DND-41 (cell line): ENCODE data around the gene DHCR7.

ENCODE experiments used
- ATAC-seq: fragments of 200-7000 bp; cut with Tn5 transposase; 3 replicates; pipeline ENCODE4 v1.9.1; 2021; ENCODE audit warnings: low read depth; ENCODE audit not compliant: insufficient read depth
- DNase-seq: peaks from one replicate; pipeline ENCODE4 v3.0.0-alpha.2; 2020
- H2AFZ ChIP-seq: 2 replicates; pipeline ENCODE4 v1.6.0; 2012; ENCODE audit warnings: low read depth, low read length
- H3K27ac ChIP-seq: 2 replicates; pipeline ENCODE4 v1.5.1; 2012; ENCODE audit warnings: low read length, inconsistent platforms
- H3K27me3 ChIP-seq: fragments of 200-600 bp; sonication (generic); 2 replicates; pipeline ENCODE4 v1.6.0; 2012; ENCODE audit warnings: low read length, mild to moderate bottlenecking, inconsistent platforms; ENCODE audit not compliant: insufficient read depth, poor library complexity
- H3K36me3 ChIP-seq: 2 replicates; pipeline ENCODE4 v1.5.1; 2012; ENCODE audit warnings: low read length, inconsistent platforms; ENCODE audit not compliant: insufficient read depth
- H3K4me1 ChIP-seq: 2 replicates; pipeline ENCODE4 v1.5.1; 2012; ENCODE audit warnings: mild to moderate bottlenecking, low read length; ENCODE audit not compliant: insufficient read depth
- H3K4me2 ChIP-seq: 2 replicates; pipeline ENCODE4 v1.6.0; 2012; ENCODE audit warnings: mild to moderate bottlenecking, moderate library complexity, low read length, inconsistent platforms; ENCODE audit not compliant: insufficient read depth
- H3K4me3 ChIP-seq, 2 experiments: fragments of 200-600 bp in 1 of 2; shearing (Covaris generic) in 1 of 2; 2 replicates each; pipeline ENCODE4 v1.5.1; 2012 to 2016; ENCODE audit warnings: inconsistent platforms in 2 of 2, low read length in 2 of 2, mild to moderate bottlenecking in 2 of 2, low read depth in 1 of 2, moderate library complexity in 1 of 2
- H3K79me2 ChIP-seq: 2 replicates; pipeline ENCODE4 v1.6.0; 2012; ENCODE audit warnings: low read length, inconsistent platforms; ENCODE audit not compliant: insufficient read depth
- H3K9ac ChIP-seq: 2 replicates; pipeline ENCODE4 v1.6.0; 2012; ENCODE audit warnings: low read depth, mild to moderate bottlenecking, inconsistent platforms, low read length, moderate library complexity
- H3K9me3 ChIP-seq: 2 replicates; pipeline ENCODE4 v1.5.1; 2012; ENCODE audit warnings: low read length, moderate library complexity, mild to moderate bottlenecking, inconsistent platforms; ENCODE audit not compliant: insufficient read depth, severe bottlenecking
- H4K20me1 ChIP-seq: 2 replicates; pipeline ENCODE4 v1.6.0; 2012; ENCODE audit warnings: low read length; ENCODE audit not compliant: insufficient read depth
- EZH2 ChIP-seq: IDR thresholded peaks from 3 replicates; pipeline ENCODE4 v1.6.1; 2012; ENCODE audit warnings: borderline replicate concordance, low read depth, mild to moderate bottlenecking, moderate library complexity, low read length, inconsistent platforms; ENCODE audit not compliant: severe bottlenecking
- TF ChIP-seq, protein P1 (sequence below): IDR thresholded peaks from 2 replicates; pipeline ENCODE4 v1.5.1; 2012; ENCODE audit warnings: borderline replicate concordance, low read length, moderate library complexity, mild to moderate bottlenecking; ENCODE audit not compliant: poor library complexity, severe bottlenecking; ENCODE audit errors: extremely low read depth

The DHCR7 gene

GRCh38 chr11:71442880-71443279 is 5.3 kb downstream of the DHCR7 start:
- Histone ChIP-seq H3K9me3 (peaks cover 6% of the 10 kb centered on the region), H3K4me3 (no peak overlapping the region), H3K9ac (no peak overlapping the region), H3K27me3 (no peaks in the 10 kb centered on the region), H2AFZ (no peak overlapping the region), H3K36me3 (peaks cover 94% of the 10 kb centered on the region), H3K4me2 (no peak overlapping the region), H3K27ac (no peak overlapping the region), H3K79me2 (peaks cover 12% of the 10 kb centered on the region), H4K20me1 (no peaks in the 10 kb centered on the region), H3K4me1 (peaks cover 14% of the 10 kb centered on the region)
- no peak for DNase-seq
- no peak for ATAC-seq
- TF ChIP-seq EZH2, result no peak
- TF ChIP-seq, protein P1, sequence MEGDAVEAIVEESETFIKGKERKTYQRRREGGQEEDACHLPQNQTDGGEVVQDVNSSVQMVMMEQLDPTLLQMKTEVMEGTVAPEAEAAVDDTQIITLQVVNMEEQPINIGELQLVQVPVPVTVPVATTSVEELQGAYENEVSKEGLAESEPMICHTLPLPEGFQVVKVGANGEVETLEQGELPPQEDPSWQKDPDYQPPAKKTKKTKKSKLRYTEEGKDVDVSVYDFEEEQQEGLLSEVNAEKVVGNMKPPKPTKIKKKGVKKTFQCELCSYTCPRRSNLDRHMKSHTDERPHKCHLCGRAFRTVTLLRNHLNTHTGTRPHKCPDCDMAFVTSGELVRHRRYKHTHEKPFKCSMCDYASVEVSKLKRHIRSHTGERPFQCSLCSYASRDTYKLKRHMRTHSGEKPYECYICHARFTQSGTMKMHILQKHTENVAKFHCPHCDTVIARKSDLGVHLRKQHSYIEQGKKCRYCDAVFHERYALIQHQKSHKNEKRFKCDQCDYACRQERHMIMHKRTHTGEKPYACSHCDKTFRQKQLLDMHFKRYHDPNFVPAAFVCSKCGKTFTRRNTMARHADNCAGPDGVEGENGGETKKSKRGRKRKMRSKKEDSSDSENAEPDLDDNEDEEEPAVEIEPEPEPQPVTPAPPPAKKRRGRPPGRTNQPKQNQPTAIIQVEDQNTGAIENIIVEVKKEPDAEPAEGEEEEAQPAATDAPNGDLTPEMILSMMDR, result no peak

GRCh38 chr11:71442123-71442522 is 6.1 kb downstream of the DHCR7 start:
- DNase-seq (no peak), ATAC-seq (no peak)
- Histone ChIP-seq H4K20me1 (peaks cover 5% of the 10 kb centered on the region; the same call in 1 of the 2 replicates), H3K9me3 (peaks cover 6% of the 10 kb centered on the region), H3K4me1 (peaks cover 7% of the 10 kb centered on the region), H3K27ac (no peak overlapping the region), H3K36me3 (peaks cover 97% of the 10 kb centered on the region), H3K9ac (no peak overlapping the region), H3K79me2 (peaks cover 4% of the 10 kb centered on the region; the same call in 1 of the 2 replicates), H3K4me3 (no peak overlapping the region), H2AFZ (no peak overlapping the region), H3K27me3 (no peaks in the 10 kb centered on the region), H3K4me2 (no peak overlapping the region)
- TF ChIP-seq EZH2, result no peak
- TF ChIP-seq, protein P1, result no peak

DNA sequence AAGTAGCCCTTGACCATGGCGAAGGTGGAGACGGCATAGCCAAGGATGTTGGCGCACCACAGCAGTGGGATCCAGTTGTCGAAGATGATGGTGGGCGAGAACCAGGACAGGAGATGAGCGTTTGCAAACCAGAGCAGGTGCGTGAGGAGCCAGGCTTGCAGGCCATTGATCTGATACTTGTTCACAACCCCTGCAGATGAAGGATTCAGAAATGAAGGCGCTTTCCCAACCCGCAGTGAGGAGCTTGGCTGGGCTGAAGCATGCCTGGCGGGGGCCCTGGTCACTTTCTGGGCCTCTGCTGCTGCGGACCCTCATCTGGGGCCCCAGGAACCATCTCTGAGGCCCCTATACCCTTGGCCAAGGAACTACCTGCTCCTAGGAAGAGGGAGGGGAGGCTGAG is 6.9 kb downstream of the DHCR7 start:
- Histone ChIP-seq H3K9ac (no peak overlapping the region), H3K36me3 (peaks cover 94% of the 10 kb centered on the region), H4K20me1 (peaks cover 7% of the 10 kb centered on the region; the same call in 1 of the 2 replicates), H3K9me3 (peaks cover 4% of the 10 kb centered on the region), H3K27ac (no peak overlapping the region), H2AFZ (no peak overlapping the region), H3K4me2 (no peak overlapping the region), H3K79me2 (no peaks in the 10 kb centered on the region), H3K27me3 (no peaks in the 10 kb centered on the region), H3K4me3 (no peak overlapping the region), H3K4me1 (no peaks in the 10 kb centered on the region)
- ATAC-seq (no peak), DNase-seq (no peak)
- no peak for TF ChIP-seq EZH2
- TF ChIP-seq, protein P1, result no peak
